ENCODE results near the gene CEP350.
"Not testable (repeated sequence)": the region's sequence is repeated elsewhere in the genome, so short reads cannot be mapped to it uniquely, and the experiment has no call there.

Gene CEP350

GRCh38 chr1:180117764-180118116 lies 163.1 kb downstream of the CEP350 start:
- H3K9ac ChIP-seq (ENCODE audit: insufficient read length): no peak overlapping the region
- no peak overlapping the region for H3K27ac ChIP-seq
- no peak overlapping the region for H3K4me3 ChIP-seq
- DNase-seq (ENCODE audit: low read depth, low spot score): no peak
- H3K9me3 ChIP-seq (ENCODE audit: low read depth, low read length): no peaks in the 10 kb centered on the region
- H3K36me3 ChIP-seq (ENCODE audit: insufficient read depth, low read length): 0 out of 2 replicates have a peak, but pooled peaks cover under 1% of the 10 kb centered on the region
- TF ChIP-seq FOXP2 (optimal IDR thresholded peaks at IDR 0.05; ENCODE audit: control extremely low read depth, extremely low read length, insufficient read depth) (no peak), POLR2AphosphoS5 (IDR thresholded peaks at IDR 0.05; ENCODE audit: borderline replicate concordance, low read depth, low read length) (no peak), EZH2 (IDR thresholded peaks at IDR 0.05) (no peak)

DNA sequence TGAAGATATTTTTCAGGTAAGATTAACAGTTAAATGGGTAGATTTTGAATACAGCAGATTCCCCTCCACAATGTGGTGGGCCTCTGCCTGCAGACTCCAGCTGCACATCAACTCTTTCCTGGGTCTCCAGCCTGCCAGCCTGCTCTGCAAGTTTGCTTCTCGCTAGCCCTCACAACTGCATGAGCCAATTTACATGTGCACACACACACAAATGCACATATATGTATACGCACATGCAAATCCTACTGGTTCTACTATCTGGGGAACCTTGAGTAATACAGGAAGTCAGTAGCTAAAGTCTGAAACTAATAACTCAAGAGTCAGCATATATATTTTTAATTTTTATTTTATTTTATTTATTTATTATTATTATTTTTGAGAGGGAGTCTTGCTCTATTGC lies 165.2 kb downstream of the CEP350 start:
- Histone ChIP-seq H3K36me3 (ENCODE audit: insufficient read depth, low read length) (no peaks in the 10 kb centered on the region), H3K27ac (no peak overlapping the region)
- no peak for DNase-seq (ENCODE audit: low read depth, low spot score)

GRCh38 chr1:180123463-180123936 lies 168.9 kb downstream of the CEP350 start:
- H3K4me3 ChIP-seq: no peak overlapping the region

More for the DNA sequence above, 165.2 kb downstream of the CEP350 start:
- H3K9me3 ChIP-seq (ENCODE audit: low read depth, low read length): no peaks in the 10 kb centered on the region
- no peak overlapping the region for H3K9ac ChIP-seq (ENCODE audit: insufficient read length)
- H3K4me3 ChIP-seq: no peak overlapping the region
- no peak for TF ChIP-seq FOXP2 (optimal IDR thresholded peaks at IDR 0.05; ENCODE audit: control extremely low read depth, extremely low read length, insufficient read depth)
- TF ChIP-seq EZH2 (IDR thresholded peaks at IDR 0.05): no peak
- no peak for TF ChIP-seq POLR2AphosphoS5 (IDR thresholded peaks at IDR 0.05; ENCODE audit: borderline replicate concordance, low read depth, low read length)

GRCh38 chr1:180130651-180131050 lies 176.0 kb downstream of the CEP350 start:
- H3K36me3 ChIP-seq (ENCODE audit: insufficient read depth, low read length): no peaks in the 10 kb centered on the region
- H3K9me3 ChIP-seq (ENCODE audit: low read depth, low read length): no peaks in the 10 kb centered on the region
- no peak overlapping the region for H3K27ac ChIP-seq
- TF ChIP-seq FOXP2 (optimal IDR thresholded peaks at IDR 0.05; ENCODE audit: control extremely low read depth, extremely low read length, insufficient read depth): no peak
- no peak for TF ChIP-seq EZH2 (IDR thresholded peaks at IDR 0.05)
- TF ChIP-seq POLR2AphosphoS5 (IDR thresholded peaks at IDR 0.05; ENCODE audit: borderline replicate concordance, low read depth, low read length): no peak
- DNase-seq (ENCODE audit: low read depth, low spot score): no peak
- no peak overlapping the region for H3K9ac ChIP-seq (ENCODE audit: insufficient read length)
- no peak overlapping the region for H3K4me3 ChIP-seq

More at GRCh38 chr1:180123463-180123936, 168.9 kb downstream of the CEP350 start:
- H3K27ac ChIP-seq: no peak overlapping the region
- TF ChIP-seq POLR2AphosphoS5 (IDR thresholded peaks at IDR 0.05; ENCODE audit: borderline replicate concordance, low read depth, low read length) (no peak), EZH2 (IDR thresholded peaks at IDR 0.05) (no peak), FOXP2 (optimal IDR thresholded peaks at IDR 0.05; ENCODE audit: control extremely low read depth, extremely low read length, insufficient read depth) (no peak)
- H3K36me3 ChIP-seq (ENCODE audit: insufficient read depth, low read length): no peaks in the 10 kb centered on the region
- no peaks in the 10 kb centered on the region for H3K9me3 ChIP-seq (ENCODE audit: low read depth, low read length)
- no peak overlapping the region for H3K9ac ChIP-seq (ENCODE audit: insufficient read length)
- no peak for DNase-seq (ENCODE audit: low read depth, low spot score)

DNA sequence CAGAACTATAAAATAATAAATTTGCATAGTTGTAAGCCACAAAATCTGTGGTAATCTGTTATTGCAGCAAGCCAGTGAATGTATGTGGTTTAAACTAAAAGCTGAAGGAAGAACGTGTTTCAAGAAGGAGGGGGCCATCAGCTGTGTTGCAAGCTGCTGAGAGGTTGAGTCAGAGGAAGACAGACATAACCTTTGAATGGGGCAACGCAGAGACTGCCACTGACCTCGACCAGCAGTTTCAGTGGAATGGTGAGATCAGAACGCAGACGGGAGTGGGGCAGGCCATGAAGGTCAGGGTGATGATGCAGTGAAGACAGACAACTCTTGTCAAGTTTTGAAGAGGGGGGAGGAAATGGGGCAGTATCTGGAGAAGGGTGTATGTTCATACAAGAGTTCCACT lies 176.9 kb downstream of the CEP350 start:
- TF ChIP-seq FOXP2 (optimal IDR thresholded peaks at IDR 0.05; ENCODE audit: control extremely low read depth, extremely low read length, insufficient read depth): no peak
- Histone ChIP-seq H3K27ac (no peak overlapping the region), H3K9me3 (ENCODE audit: low read depth, low read length) (peaks cover 2% of the 10 kb centered on the region; the same call in 1 of the 2 replicates), H3K36me3 (ENCODE audit: insufficient read depth, low read length) (no peaks in the 10 kb centered on the region), H3K4me3 (no peak overlapping the region), H3K9ac (ENCODE audit: insufficient read length) (no peak overlapping the region)
- no peak for DNase-seq (ENCODE audit: low read depth, low spot score)

DNA sequence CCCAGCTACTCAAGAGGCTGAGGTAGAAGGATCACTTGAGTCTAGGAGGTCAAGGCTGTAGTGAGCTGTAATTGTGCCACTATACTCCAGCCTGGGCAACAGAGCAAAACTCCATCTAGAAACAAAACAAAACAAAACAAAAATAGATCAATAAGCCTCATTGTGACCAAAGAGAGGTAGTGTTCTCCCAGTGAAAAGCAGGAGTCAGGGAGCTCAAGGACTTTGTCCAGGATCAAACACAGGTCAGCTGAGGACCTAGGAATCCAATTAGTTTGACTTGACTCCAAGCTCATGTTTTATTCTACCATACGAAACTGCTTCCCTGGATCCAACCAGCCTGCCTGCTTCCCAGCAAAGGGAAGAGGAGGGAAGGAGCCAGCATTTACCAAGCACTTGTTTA lies 178.6 kb downstream of the CEP350 start:
- Histone ChIP-seq H3K9ac (ENCODE audit: insufficient read length) (no peak overlapping the region), H3K9me3 (ENCODE audit: low read depth, low read length) (peaks cover 4% of the 10 kb centered on the region; the same call in 1 of the 2 replicates), H3K27ac (no peak overlapping the region), H3K36me3 (ENCODE audit: insufficient read depth, low read length) (no peaks in the 10 kb centered on the region), H3K4me3 (no peak overlapping the region)
- TF ChIP-seq FOXP2 (optimal IDR thresholded peaks at IDR 0.05; ENCODE audit: control extremely low read depth, extremely low read length, insufficient read depth) (no peak), EZH2 (IDR thresholded peaks at IDR 0.05) (no peak), POLR2AphosphoS5 (IDR thresholded peaks at IDR 0.05; ENCODE audit: borderline replicate concordance, low read depth, low read length) (no peak)
- no peak for DNase-seq (ENCODE audit: low read depth, low spot score)

GRCh38 chr1:180133688-180134087 lies 179.1 kb downstream of the CEP350 start:
- not testable (repeated sequence) for DNase-seq (ENCODE audit: low read depth, low spot score); H3K36me3 ChIP-seq (ENCODE audit: insufficient read depth, low read length); H3K27ac ChIP-seq; H3K9me3 ChIP-seq (ENCODE audit: low read depth, low read length); H3K9ac ChIP-seq (ENCODE audit: insufficient read length); H3K4me3 ChIP-seq

DNA sequence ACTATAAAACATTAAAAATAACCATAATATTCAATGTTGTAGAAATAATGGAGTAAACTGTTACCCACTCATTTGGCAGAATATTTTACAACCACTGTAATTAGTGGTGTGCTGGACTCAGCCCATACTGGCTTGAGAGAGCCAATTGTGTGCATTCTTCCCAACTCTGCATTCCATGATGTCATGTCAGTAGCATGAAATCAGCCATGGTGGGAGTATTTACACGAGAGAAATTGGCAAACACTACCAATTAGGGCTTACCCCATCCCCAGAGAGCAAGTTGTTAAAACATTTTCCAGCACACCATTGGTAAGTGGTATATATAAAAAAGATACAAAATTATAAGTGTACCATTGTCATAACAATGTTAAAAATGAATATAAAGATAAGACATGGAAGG lies 180.9 kb downstream of the CEP350 start:
- no peak for TF ChIP-seq EZH2 (IDR thresholded peaks at IDR 0.05)
- no peak for TF ChIP-seq FOXP2 (optimal IDR thresholded peaks at IDR 0.05; ENCODE audit: control extremely low read depth, extremely low read length, insufficient read depth)
- no peak for TF ChIP-seq POLR2AphosphoS5 (IDR thresholded peaks at IDR 0.05; ENCODE audit: borderline replicate concordance, low read depth, low read length)
- DNase-seq (ENCODE audit: low read depth, low spot score): no peak
- Histone ChIP-seq H3K9me3 (ENCODE audit: low read depth, low read length) (peaks cover 4% of the 10 kb centered on the region; the same call in 1 of the 2 replicates), H3K4me3 (no peak overlapping the region), H3K27ac (no peak overlapping the region), H3K36me3 (ENCODE audit: insufficient read depth, low read length) (no peaks in the 10 kb centered on the region), H3K9ac (ENCODE audit: insufficient read length) (no peak overlapping the region)

- Histone ChIP-seq H3K36me3 (ENCODE audit: insufficient read depth, low read length) (no peaks in the 10 kb centered on the region), H3K9me3 (ENCODE audit: low read depth, low read length) (peaks cover 4% of the 10 kb centered on the region; the same call in 1 of the 2 replicates), H3K4me3 (no peak overlapping the region), H3K9ac (ENCODE audit: insufficient read length) (no peak overlapping the region), H3K27ac (no peak overlapping the region)
- TF ChIP-seq FOXP2 (optimal IDR thresholded peaks at IDR 0.05; ENCODE audit: control extremely low read depth, extremely low read length, insufficient read depth) (no peak), POLR2AphosphoS5 (IDR thresholded peaks at IDR 0.05; ENCODE audit: borderline replicate concordance, low read depth, low read length) (no peak), EZH2 (IDR thresholded peaks at IDR 0.05) (no peak)
- DNase-seq (ENCODE audit: low read depth, low spot score): no peak
Observed at GRCh38 chr1:180136331-180136967, 181.8 kb downstream of the CEP350 start.
